Measurements from ENCODE around the gene FAM204A.

Gene FAM204A

GRCh38 chr10:118332236-118332635, 9.9 kb downstream of the FAM204A start:
- DNase-seq (ENCODE audit: low read depth in 1 of 2, low spot score in 1 of 2) = no peak

GRCh38 chr10:118330295-118331076, 11.6 kb downstream of the FAM204A start:
- DNase-seq (ENCODE audit: low read depth in 1 of 2, low spot score in 1 of 2) = no peak

GRCh38 chr10:118324140-118324539, 18.0 kb downstream of the FAM204A start:
- no peak for DNase-seq (ENCODE audit: low read depth in 1 of 2, low spot score in 1 of 2)

GRCh38 chr10:118321724-118322575, 20.2 kb downstream of the FAM204A start:
- DNase-seq (ENCODE audit: low read depth in 1 of 2, low spot score in 1 of 2) = no peak

- DNase-seq (ENCODE audit: low read depth in 1 of 2, low spot score in 1 of 2) = no peak
Observed at GRCh38 chr10:118315629-118316028, 26.5 kb downstream of the FAM204A start.

- DNase-seq (ENCODE audit: low read depth in 1 of 2, low spot score in 1 of 2) = no peak
Observed at GRCh38 chr10:118314882-118315281, 27.2 kb downstream of the FAM204A start.

- DNase-seq (ENCODE audit: low read depth in 1 of 2, low spot score in 1 of 2) = no peak
Observed at GRCh38 chr10:118311505-118311904, 30.6 kb downstream of the FAM204A start.

GRCh38 chr10:118310822-118311221, 31.3 kb downstream of the FAM204A start:
- no peak for DNase-seq (ENCODE audit: low read depth in 1 of 2, low spot score in 1 of 2)

GRCh38 chr10:118309911-118310310, 32.2 kb downstream of the FAM204A start:
- no peak for DNase-seq (ENCODE audit: low read depth in 1 of 2, low spot score in 1 of 2)

GRCh38 chr10:118308664-118309063, 33.5 kb downstream of the FAM204A start:
- no peak for DNase-seq (ENCODE audit: low read depth in 1 of 2, low spot score in 1 of 2)

- DNase-seq (ENCODE audit: low read depth in 1 of 2, low spot score in 1 of 2) = no peak
Observed at GRCh38 chr10:118307859-118308258, 34.3 kb downstream of the FAM204A start.

GRCh38 chr10:118307220-118307619, 34.9 kb downstream of the FAM204A start:
- no peak for DNase-seq (ENCODE audit: low read depth in 1 of 2, low spot score in 1 of 2)

GRCh38 chr10:118305730-118306129, 36.4 kb downstream of the FAM204A start:
- no peak for DNase-seq (ENCODE audit: low read depth in 1 of 2, low spot score in 1 of 2)

GRCh38 chr10:118304521-118304920, 37.6 kb downstream of the FAM204A start:
- DNase-seq (ENCODE audit: low read depth in 1 of 2, low spot score in 1 of 2) = no peak

GRCh38 chr10:118301211-118301610, 40.9 kb downstream of the FAM204A start:
- no peak for DNase-seq (ENCODE audit: low read depth in 1 of 2, low spot score in 1 of 2)

GRCh38 chr10:118300320-118300719, 41.8 kb downstream of the FAM204A start:
- no peak for DNase-seq (ENCODE audit: low read depth in 1 of 2, low spot score in 1 of 2)

GRCh38 chr10:118298787-118299186, 43.3 kb downstream of the FAM204A start:
- no peak for DNase-seq (ENCODE audit: low read depth in 1 of 2, low spot score in 1 of 2)

GRCh38 chr10:118291122-118291521, 51.0 kb downstream of the FAM204A start:
- no peak for DNase-seq (ENCODE audit: low read depth in 1 of 2, low spot score in 1 of 2)

GRCh38 chr10:118290471-118290995, 51.6 kb downstream of the FAM204A start:
- DNase-seq (ENCODE audit: low read depth in 1 of 2, low spot score in 1 of 2) = no peak

GRCh38 chr10:118287076-118287806, 54.9 kb downstream of the FAM204A start:
- DNase-seq (ENCODE audit: low read depth in 1 of 2, low spot score in 1 of 2) = no peak
